Spleen (tissue), 11 donors: ENCODE data around the gene GRID2. TPM values are rescaled to one million over a fixed set of nuclear protein-coding genes. Genes with fewer than 3 reads are reported as not detected.

Experiments used
- DNase-seq: peaks from one replicate; pipeline ENCODE4 v3.0.0-alpha.2; 2020
- H3K27ac ChIP-seq, 8 donors: fragments of 200-600 bp; sonication (generic) in 7 of 8; 1 replicate in 4 of 8; 2 replicates in 4 of 8; pipeline versions ENCODE4 v1.5.0 to v1.8.0; 2016 to 2021; ENCODE audit warnings: inconsistent platforms in 4 of 8, mild to moderate bottlenecking in 4 of 8, moderate library complexity in 1 of 8
- H3K27me3 ChIP-seq, 7 donors: fragments of 200-600 bp; sonication (generic) in 6 of 7; replicated peaks in 1 of 7; 1 replicate in 4 of 7; 2 replicates in 3 of 7; pipeline versions ENCODE4 v1.5.0 to v1.8.0; 2016 to 2021; ENCODE audit warnings: inconsistent platforms in 3 of 7, mild to moderate bottlenecking in 1 of 7
- H3K36me3 ChIP-seq, 6 donors: fragments of 200-600 bp; sonication (generic) in 5 of 6; 1 replicate in 4 of 6; 2 replicates in 2 of 6; pipeline versions ENCODE4 v1.5.0 to v1.8.0; 2016 to 2021; ENCODE audit warnings: inconsistent platforms in 2 of 6
- H3K4me1 ChIP-seq, 6 donors: fragments of 200-600 bp; sonication (generic) in 5 of 6; 1 replicate in 3 of 6; 2 replicates in 3 of 6; pipeline versions ENCODE4 v1.5.0 to v1.8.0; 2016 to 2021; ENCODE audit warnings: inconsistent platforms in 3 of 6
- H3K4me3 ChIP-seq, 8 donors: fragments of 200-600 bp; sonication (generic) in 7 of 8; 1 replicate in 4 of 8; 2 replicates in 4 of 8; pipeline versions ENCODE4 v1.5.0 to v1.8.0; 2016 to 2021; ENCODE audit warnings: inconsistent platforms in 4 of 8, mild to moderate bottlenecking in 4 of 8, moderate library complexity in 2 of 8
- H3K9me3 ChIP-seq, 8 donors: fragments of 200-600 bp; sonication (generic) in 7 of 8; 1 replicate in 4 of 8; 2 replicates in 4 of 8; pipeline versions ENCODE4 v1.5.0 to v1.8.0; 2016 to 2021; ENCODE audit warnings: inconsistent platforms in 4 of 8
- CTCF ChIP-seq, 11 experiments: fragments of 200-600 bp in 7 of 11; fragments of 450-650 bp in 4 of 11; sonication (generic) in 4 of 11; IDR thresholded peaks in 8 of 11; conservative IDR thresholded peaks in 3 of 11; 1 replicate in 7 of 11; 2 replicates in 4 of 11; pipeline versions ENCODE4 v1.4.0 to v1.8.0; 2016 to 2021; ENCODE audit warnings: antibody characterized with exemption in 11 of 11, inconsistent platforms in 4 of 11, mild to moderate bottlenecking in 1 of 11
- POLR2A ChIP-seq, 3 donors: fragments of 450-650 bp; IDR thresholded peaks; one replicate each; pipeline ENCODE4 v1.5.1; 2017; ENCODE audit warnings: antibody characterized with exemption in 3 of 3, mild to moderate bottlenecking in 1 of 3
- POLR2AphosphoS5 ChIP-seq, 3 donors: sonication (generic); formaldehyde crosslinking; IDR thresholded peaks; one replicate each; pipeline ENCODE4 v1.5.1; 2017; ENCODE audit warnings: antibody characterized with exemption in 3 of 3
- WGBS, 5 donors: extraction: QIAGEN DNeasy Blood & Tissue Kit in 3 of 5; methylation state at CpG; one replicate each; pipeline versions ENCODE4 v1.1.5 to v1.1.7; 2013 to 2018; 5-methylcytosine and 5-hydroxymethylcytosine counted together
- intact Hi-C: fragments of 100-400 bp; cut with DNase I; formaldehyde crosslinking; loops from one replicate; pipeline ENCODE4 v1.15.0; 2023; ENCODE audit warnings: low total_unique reads
- polyA plus RNA-seq, 3 donors: library from polyadenylated mRNA; stranded (reverse); fragments of 200-250 nt; gene quantifications; one replicate each; pipeline ENCODE4 v1.2.1, GENCODE V29; 2013
- total RNA-seq, 7 donors: library from RNA; depleted of rRNA in 3 of 7; stranded (reverse); fragments of >200 nt in 3 of 7; fragmentation: NEBNext Ultra II Directional in 4 of 7; extraction: Animal tissue kit (Norgen Biotek cat#: 25700) in 4 of 7; gene quantifications; one replicate each; pipeline versions ENCODE4 v1.1.0 to v1.2.1, GENCODE V29; 2016 to 2021
- donor health status: healthy with polysubstance abuse.
- donor health status: DM: no; HTN: no; CAD: no; lungs with moderate emphysema.
- donor health status: DM: no; HTN: no; CAD: no.
- donor health status: Bipolar disorder and iron deficiency.
- donor health status: healthy.
- donor health status: DM: no; HTN: no; CAD: no.
- donor health status: DM: yes; HTN: yes; CAD: no.

Gene GRID2
- total and polyA plus RNA-seq, 10 donors = 0.03 to 0.92 (median 0.22) TPM; not detected in 4

- 67 to 91% (median 86%) methylated on average over 1 of the region's 1 CpG for WGBS, 5 donors
Observed at GRCh38 chr4:93732509-93732908, 1428.7 kb downstream of the GRID2 start.

GRCh38 chr4:93740890-93741289 is 1437.1 kb downstream of the GRID2 start:
- H3K27ac ChIP-seq = no peak overlapping the region
- no peaks in the 10 kb centered on the region for H3K36me3 ChIP-seq
- intact Hi-C loops = no loop called here
- H3K9me3 ChIP-seq = no peaks in the 10 kb centered on the region
- no peaks in the 10 kb centered on the region for H3K27me3 ChIP-seq
- no peak for DNase-seq
- no peaks in the 10 kb centered on the region for H3K4me1 ChIP-seq
- TF ChIP-seq CTCF (IDR thresholded peaks at IDR 0.05 in 8 of 11, conservative IDR thresholded peaks at IDR 0.05 in 3 of 11) (no peak), POLR2AphosphoS5 (IDR thresholded peaks at IDR 0.05) (no peak), POLR2A (IDR thresholded peaks at IDR 0.05) (no peak)
- H3K4me3 ChIP-seq = no peak overlapping the region

More at GRCh38 chr4:93732509-93732908, 1428.7 kb downstream of the GRID2 start:
- H3K4me3 ChIP-seq = no peak overlapping the region
- TF ChIP-seq POLR2A (IDR thresholded peaks at IDR 0.05) (no peak), POLR2AphosphoS5 (IDR thresholded peaks at IDR 0.05) (no peak), CTCF (IDR thresholded peaks at IDR 0.05 in 8 of 11, conservative IDR thresholded peaks at IDR 0.05 in 3 of 11) (no peak)
- H3K27ac ChIP-seq = no peak overlapping the region
- H3K27me3 ChIP-seq = no peaks in the 10 kb centered on the region
- intact Hi-C loops = no loop called here
- H3K4me1 ChIP-seq = no peaks in the 10 kb centered on the region
- DNase-seq = no peak
- H3K9me3 ChIP-seq = no peaks in the 10 kb centered on the region
- H3K36me3 ChIP-seq = no peaks in the 10 kb centered on the region

GRCh38 chr4:93743022-93743421 is 1439.3 kb downstream of the GRID2 start:
- no peak overlapping the region for H3K27ac ChIP-seq
- no peaks in the 10 kb centered on the region for H3K9me3 ChIP-seq
- H3K4me3 ChIP-seq = no peak overlapping the region
- H3K27me3 ChIP-seq = no peaks in the 10 kb centered on the region
- DNase-seq = no peak
- WGBS, 5 donors = 70 to 76% (median 72%) methylated on average over 2 of the region's 2 CpGs
- no peaks in the 10 kb centered on the region for H3K4me1 ChIP-seq
- H3K36me3 ChIP-seq = no peaks in the 10 kb centered on the region
- no peak for TF ChIP-seq CTCF (IDR thresholded peaks at IDR 0.05 in 8 of 11, conservative IDR thresholded peaks at IDR 0.05 in 3 of 11)
- TF ChIP-seq POLR2AphosphoS5 (IDR thresholded peaks at IDR 0.05) = no peak
- no peak for TF ChIP-seq POLR2A (IDR thresholded peaks at IDR 0.05)
- intact Hi-C loops = no loop called here

- intact Hi-C loops = no loop called here
- Histone ChIP-seq H3K27me3 (no peaks in the 10 kb centered on the region), H3K27ac (no peak overlapping the region), H3K9me3 (no peaks in the 10 kb centered on the region), H3K4me3 (no peak overlapping the region), H3K36me3 (no peaks in the 10 kb centered on the region), H3K4me1 (no peaks in the 10 kb centered on the region)
- TF ChIP-seq CTCF (IDR thresholded peaks at IDR 0.05 in 8 of 11, conservative IDR thresholded peaks at IDR 0.05 in 3 of 11) (no peak), POLR2A (IDR thresholded peaks at IDR 0.05) (no peak), POLR2AphosphoS5 (IDR thresholded peaks at IDR 0.05) (no peak)
- WGBS, 5 donors = 88 to 96% (median 95%) methylated on average over 1 of the region's 1 CpG
- DNase-seq = no peak
Observed at GRCh38 chr4:93743635-93744034, 1439.9 kb downstream of the GRID2 start.
